HG03378 (cell line): ENCODE measurements around the gene ZNRF1.
A peak's percentile ranks its signal among the peaks of the same experiment; 100 is the strongest.
"Not testable (repeated sequence)": the region's sequence is repeated elsewhere in the genome, so short reads cannot be mapped to it uniquely, and the experiment has no call there.

ENCODE experiments used
- ATAC-seq: cut with Tn5 transposase; IDR thresholded peaks from one replicate; pipeline ENCODE4 v1.9.1; 2021; ENCODE audit warnings: mild to moderate bottlenecking, moderate library complexity; ENCODE audit not compliant: unreplicated experiment

ZNRF1 gene

DNA sequence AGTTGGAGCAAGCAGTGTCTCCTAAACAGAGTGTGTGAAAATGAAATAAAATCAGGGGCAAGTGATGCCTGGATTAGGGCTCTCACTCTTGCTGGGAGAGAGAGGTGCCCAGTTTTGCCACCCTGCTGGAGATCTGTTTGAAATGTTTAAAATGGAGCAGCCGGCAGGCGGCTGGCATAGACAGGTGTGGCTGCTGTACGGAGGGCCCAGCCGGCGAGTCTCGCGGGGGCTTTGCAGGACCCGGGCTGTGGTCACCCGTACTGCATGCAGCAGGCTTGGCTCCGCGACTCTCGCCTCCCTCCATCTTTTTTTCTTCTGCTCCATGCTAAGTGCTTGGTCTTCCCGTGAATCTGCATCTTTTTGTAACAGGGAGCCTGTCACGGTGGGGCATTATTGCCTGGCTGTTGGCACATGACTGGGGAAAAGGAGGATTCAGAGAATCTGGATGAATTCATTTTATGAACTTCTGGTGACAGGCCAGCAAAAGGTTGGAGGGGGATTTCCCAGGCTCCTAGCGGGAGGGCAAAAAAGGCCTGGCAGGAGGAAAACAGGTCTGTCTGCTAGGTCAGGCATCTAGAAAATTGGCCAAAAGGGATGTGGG lies 1.8 kb downstream of the ZNRF1 start:
- ATAC-seq, result no peak

DNA sequence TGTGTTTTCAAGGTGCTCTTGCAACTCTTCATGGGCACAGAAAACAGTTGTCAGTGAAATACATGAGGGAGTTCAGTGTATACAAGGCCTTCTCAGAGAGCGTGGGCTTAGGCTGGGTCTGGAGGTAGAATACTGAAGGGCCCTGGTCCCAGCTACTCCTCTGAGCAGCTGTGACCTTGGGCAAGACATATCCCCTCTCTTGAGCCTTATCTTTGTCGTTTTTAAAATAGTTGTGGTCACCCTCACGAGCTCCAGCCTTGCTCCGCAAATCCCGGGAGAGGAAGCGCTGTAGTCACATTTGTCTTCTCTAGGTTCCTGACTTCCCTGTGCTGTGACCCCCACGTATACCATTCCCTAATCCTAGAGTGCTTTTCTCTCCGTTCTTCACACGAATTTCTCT lies 3.6 kb downstream of the ZNRF1 start:
- no peak for ATAC-seq

DNA sequence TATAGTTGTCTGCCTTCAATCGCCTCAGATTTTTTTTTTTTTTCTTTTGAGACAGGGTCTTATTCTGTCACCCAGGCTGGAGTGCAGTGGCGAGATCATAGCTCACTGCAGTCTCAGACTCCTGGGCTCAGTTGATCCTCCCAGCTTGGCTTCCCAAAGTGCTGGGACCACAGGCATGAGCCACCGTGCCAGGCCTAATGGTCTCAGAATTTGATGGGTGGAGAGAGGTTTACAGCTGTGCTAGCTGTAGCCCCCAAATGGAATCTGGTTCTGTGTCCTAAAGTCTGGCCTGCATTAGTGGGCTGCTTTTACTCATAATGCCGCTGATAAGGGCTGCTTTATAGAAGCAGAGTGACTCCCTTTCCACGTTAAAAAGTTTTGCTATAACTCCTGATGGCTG lies 5.1 kb downstream of the ZNRF1 start:
- no peak for ATAC-seq

DNA sequence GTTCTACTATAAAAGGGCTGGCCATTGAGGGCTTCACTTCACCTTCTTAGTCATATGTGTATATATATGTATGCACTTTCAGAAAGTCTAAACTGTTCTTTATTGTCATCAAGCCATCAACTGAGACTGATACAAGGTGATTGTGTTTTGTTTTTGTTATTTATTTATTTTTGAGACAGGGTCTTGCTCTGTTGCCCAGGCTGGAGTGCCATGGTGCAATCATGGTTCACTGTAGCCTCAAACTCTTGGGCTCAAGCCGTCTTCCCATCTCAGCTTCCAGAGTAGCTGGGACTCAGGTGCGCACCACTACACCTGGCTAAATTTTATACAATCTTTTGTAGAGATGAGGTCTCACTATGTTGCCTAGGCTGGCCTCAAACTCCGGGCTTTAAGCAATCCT lies 5.6 kb downstream of the ZNRF1 start:
- no peak for ATAC-seq

DNA sequence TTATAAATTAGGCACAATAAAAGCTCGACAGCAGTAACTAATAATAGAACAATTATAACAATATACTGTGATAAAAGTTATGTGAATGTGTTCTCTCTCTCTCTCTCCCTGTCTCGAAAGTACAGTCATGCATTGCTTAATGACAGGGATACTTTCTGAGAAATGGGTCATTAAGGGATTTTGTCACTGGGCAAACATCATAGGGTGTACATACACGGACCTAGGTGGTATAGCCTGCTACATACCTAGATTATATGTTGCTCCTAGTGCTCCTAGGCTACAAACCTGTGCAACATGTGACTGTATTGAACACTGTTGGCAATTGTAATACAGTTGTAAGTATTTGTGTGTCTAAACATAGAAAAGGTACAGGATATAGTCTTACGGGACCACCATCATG lies 6.9 kb downstream of the ZNRF1 start:
- ATAC-seq, result no peak

DNA sequence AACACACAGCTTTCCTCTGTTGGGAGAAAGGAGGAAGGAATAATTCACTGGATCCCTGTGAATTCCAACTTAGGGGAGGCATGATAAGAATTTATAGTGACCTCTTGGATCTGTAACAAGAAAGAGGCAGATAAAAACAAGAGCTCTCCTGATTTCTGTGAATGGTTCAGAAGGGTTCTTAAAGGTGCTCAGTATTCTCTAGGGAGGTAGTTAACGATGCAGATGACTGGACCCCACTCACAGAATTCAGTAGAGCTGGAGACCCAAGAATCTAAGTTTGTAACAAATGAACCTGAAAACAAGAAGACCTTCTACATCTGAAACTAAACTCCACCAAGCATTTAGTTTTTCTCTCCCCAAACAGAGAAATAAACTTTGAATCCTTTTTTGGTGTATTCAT lies 8.6 kb downstream of the ZNRF1 start:
- no peak for ATAC-seq

DNA sequence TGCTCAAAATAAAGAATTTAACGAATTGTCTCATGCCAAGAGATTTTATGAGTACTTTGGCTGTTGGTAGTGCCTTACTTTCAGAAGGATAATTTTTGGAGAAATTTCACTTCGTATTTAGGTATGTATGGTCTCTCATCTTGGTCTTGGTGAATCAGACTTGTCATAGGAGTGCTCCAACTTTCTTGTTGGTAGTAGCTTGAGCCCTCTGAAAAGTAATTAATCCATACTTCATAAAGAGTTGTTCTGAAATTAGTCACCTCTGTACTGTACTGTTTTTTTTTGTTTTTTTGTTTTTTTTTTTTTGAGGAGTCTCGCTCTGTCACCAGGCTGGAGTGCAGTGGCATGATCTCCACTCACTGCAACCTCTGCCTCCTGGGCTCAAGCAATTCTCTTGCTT lies 11.6 kb downstream of the ZNRF1 start:
- no peak for ATAC-seq

DNA sequence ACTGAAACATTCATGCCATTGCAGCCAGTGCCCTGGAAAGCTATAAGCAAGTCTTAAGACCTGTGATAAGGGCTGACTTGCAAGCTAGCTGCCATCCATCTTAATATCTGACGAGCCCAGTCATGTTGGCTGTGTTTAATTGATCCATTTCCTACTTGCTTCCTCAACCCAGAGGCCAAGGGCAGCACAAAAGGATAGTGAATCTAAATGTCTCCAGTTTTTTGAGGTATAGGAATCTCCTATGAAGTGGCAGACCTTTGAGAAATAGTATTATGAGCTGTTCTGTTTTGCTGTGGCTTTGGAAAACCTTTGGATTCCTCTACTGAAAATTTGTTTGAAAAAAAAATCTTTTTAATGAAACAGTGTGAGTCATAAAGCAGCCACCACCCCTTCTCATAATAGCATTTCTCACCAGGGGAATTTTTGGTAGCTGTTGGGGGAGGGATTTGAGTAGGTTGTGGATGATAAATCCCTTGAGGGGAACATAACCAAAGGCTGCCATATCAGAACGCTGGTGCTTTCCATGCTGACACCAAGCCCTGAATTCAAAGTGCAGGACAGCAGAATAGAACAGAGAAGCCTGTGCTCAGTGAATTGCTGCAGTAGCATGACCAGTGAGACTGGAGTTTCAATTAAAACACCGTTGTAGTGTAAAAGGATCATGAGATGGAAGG lies 12.9 kb downstream of the ZNRF1 start:
- peak; percentile 74 for ATAC-seq

DNA sequence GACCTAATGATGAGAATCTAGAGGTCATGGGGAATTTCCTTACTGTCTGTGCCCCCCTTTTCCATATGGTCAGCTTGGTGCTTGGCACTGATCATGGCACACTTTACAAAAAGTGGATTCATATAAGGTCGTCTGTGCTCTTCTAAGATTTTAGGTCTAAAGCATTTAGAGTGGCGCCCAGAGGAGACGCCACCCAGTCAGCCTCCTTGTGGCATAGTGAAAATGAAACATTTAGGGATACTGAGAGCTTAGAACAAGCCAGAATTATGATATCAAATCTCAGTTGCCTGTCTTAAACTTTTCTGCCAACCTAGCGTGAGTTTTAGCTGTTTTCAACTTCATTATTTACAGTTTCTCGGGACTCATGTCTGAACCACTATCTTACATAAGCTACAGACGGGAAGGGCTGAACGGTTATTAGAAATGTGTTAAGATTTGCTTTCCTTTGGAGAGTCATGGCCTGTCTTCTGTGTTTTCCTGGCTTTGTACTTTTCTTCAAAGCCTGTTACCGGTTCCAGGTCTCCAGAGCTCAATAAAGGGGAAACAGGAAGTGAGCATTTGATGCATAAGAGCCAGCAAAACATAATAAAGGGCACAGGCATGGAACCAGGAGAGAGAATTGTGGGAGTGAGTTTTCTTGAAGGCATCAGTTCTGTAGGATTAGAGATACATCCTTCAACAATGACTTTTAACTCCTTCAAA lies 13.7 kb downstream of the ZNRF1 start:
- no peak for ATAC-seq

DNA sequence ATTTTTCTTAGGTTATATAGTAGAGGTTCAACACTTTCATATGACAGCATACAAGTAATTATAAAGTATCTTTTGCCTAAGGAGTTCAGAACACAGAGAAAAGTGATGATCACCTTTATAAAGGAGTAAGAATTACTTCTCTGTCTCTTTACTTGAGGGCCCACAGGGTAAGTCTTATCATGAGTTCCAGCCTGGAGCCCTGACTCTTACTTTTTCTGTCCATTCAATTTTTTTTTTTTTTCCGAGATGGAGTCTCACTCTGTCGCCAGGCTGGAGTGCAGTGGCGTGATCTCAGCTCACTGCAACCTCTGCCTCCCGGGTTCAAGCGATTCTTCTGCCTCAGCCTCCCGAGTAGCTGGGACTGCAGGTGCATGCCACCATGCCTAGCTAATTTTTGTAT lies 14.3 kb downstream of the ZNRF1 start:
- ATAC-seq, result not testable (repeated sequence)

DNA sequence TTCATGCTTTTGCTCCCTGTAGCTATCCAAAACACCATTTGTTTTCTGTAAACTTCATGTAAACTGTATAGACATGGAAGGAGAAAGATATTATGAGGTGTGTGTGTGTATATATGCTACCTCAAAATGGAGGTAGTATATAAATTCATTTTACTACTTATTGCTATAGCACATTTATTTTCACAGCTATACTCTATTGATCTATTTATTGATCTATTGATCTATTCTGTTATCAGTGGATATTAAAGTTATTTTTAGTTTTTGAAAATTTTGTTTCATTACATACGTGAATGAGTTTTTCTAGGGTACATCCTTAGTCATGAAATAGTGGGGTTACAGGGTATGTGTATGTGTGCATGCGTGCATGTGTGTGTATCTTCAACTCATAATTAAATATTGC lies 15.5 kb downstream of the ZNRF1 start:
- no peak for ATAC-seq

DNA sequence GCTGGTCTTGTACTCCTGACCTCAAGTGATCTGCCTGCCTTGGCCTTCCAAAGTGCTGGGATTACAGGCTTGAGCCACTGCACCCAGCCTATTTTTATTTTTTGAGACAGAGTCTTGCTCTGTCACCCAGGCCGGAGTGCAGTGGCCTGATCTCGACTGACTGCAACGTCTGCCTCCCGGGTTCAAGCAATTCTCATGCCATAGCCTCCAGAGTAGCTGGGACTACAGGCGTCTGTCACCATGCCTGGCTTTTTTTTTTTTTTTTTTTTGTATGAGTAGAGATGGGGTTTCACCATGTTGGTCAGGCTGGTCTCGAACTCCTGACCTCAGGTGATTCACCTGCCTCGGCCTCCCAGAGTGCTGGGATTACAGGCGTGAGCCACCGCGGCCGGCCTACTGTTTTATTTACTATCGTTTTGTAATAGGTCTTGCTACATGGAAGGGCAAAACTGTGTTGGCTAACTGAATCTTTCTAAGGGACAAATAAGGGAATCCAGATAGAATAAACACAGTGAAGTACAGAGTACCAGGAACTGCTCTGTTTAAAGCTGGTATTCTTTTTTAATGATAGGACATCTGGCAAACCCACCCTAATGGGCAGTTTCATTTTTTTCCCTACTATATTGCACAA lies 17.7 kb downstream of the ZNRF1 start:
- not testable (repeated sequence) for ATAC-seq

DNA sequence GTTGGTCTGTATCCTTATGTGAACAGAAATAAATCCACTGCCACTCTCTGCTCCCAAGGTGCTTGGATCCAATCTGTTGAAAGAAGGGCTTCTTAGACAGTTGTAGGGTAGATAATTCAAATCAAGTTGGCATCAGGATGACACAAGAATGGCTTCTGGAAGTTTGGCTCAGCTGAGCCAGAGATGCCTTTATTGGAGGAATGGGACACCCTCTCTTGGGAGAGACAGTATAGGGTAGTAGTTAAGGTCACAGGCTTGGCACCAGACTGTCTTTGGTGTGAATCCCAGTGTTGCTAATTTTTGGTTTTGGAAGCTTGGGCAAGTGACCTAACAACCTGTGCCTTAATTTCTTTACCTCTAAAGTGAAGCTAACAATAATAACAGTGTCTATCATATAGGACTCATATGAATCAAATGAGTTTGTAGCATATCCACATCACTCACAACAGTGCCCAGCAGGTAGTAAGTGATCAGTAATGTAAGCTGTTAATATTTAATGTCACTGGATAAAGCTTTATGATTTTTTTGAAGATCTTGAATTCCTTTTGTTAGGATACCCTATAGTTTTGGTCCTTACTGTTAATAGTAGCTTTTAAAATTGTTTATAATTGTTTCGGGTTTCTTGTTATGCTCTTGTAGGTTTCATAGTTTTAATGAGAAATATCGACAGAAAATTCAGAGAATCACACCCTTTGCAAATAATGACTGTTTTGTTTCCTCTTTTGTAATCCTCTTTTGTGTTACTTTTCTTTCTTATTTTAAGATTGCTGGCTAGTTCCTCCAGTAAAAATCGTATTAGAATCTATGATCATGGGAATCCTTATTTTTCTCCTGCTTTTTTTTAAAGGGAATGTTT lies 19.1 kb downstream of the ZNRF1 start:
- no peak for ATAC-seq

DNA sequence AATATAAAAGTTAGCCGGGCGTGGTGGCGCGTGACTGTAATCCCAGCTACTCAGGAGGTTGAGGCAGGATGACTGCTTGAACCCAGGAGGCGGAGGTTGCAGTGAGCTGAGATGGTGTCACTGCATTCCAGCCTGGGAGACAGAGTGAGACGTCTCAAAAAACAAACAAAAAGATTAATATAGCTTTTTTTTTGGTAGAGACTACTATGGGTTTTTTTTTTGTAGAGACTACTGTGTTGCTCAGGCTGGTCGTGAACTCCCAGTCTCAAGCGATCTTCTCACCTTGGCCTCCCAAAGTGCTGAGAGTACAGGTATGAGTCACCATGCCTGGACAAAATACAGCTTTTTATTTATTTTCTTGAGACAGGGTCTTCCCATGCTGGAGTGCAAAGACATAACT lies 20.2 kb downstream of the ZNRF1 start:
- no peak for ATAC-seq

DNA sequence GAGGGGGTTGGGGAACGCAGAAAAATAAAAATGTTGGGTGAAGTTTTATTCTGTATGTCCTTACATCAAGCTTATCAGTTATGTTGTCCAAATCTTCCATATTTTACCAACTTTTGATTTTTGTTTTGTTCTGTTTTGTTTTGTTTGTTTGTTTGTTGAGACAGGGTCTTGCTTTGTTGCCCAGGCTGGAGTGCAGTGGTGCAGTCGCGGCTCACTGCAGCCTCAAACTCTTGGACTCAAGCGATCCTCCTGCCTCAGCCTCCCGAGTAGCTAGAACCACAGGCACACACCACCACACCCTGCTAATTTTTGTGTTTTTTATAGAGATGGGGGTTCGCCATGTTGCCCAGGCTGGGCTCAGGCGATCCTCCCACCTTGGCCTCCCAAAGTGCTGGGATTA lies 20.8 kb downstream of the ZNRF1 start:
- no peak for ATAC-seq

DNA sequence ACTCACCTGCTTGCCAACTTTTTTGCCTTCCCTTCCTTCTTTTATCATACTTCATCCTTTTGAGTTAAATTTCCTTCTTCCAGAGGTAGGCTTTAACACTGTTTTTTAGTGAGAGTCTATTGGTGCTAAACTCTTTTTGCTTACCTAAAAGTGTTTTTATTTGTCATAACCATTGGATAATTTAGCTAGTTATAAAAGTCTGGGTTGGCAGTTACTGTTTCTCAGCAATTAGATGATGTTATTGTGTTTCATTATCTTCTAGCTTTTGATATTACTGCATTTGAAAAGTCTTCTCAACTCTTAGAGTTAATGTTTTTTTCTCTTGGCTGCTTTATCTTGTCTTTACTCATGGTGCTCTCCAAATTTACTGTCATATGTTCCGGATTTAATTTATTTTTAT lies 22.6 kb downstream of the ZNRF1 start:
- no peak for ATAC-seq

DNA sequence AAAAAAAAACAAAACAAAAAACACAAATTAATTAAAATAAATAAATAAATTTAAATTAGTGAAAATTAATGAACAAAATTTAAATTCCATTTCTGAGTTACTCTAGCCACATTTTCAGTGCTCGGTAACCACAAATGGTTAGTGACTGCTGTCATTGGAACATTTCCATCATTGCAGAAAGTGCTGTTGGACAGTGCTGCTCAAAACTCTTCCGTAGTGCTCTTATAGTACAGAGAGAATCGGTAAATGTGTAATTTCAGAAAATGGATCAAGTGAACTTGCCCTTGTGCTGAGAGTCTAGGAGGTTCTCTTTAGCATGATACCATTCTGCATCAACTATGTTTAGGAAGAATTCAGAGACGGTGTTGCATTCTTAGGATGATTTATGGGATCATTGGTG lies 23.7 kb downstream of the ZNRF1 start:
- no peak for ATAC-seq

DNA sequence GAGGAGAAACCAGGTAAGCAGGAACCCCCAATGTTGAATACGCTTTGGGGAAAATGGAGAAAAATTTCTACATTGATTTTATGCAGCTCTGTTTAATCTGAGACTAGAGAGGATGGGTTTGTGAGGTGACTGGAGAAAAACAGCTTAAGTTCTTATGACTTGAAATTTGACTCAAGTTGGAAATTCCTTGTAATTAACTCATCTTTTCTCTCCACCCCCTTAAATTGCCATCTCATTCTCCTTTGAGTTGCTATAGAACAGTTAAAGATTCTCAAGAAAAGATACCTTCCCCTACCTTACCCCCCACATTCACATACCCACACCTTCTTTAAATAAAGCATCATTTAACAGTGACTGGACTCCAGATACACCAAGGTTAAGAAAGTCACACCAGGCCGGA lies 24.2 kb downstream of the ZNRF1 start:
- no peak for ATAC-seq

DNA sequence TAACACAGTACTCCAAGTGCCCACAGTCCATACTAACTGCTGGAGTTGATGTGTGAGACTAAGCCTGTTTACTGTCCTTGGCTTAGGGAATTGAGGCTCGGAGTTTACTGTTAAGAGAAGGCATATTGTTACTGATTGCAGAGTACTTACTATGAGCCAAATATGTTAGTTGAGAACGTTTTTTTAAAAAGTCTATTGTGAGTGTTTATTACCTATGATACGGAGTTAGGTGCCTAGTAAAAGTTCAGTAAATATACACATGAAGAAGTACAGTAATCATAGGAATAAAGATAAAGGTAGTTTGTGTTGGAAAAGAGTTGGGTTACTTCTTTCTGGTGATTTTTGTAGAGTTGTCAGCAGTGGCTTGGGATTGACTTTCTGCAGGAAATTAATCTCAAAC lies 25.4 kb downstream of the ZNRF1 start:
- ATAC-seq, result no peak

DNA sequence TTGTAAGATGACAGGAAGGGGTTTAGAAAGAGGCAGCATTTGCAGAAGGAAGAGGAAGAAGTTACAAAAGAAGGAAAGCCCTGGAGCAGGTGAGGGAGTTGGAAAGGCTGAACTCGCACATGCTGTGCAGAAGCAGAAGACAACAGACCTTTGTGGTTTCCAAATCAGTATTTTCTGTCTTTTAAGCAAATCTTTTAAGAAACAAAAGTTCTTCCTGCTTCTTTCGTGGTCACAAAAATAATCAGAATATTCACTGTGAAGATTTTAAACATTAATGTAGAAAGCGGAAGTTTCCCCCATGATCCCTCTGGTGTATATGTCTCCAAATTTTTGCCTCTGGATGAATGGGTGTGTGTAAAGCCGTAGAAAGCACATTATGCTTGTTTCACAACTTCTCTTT lies 25.8 kb downstream of the ZNRF1 start:
- no peak for ATAC-seq

DNA sequence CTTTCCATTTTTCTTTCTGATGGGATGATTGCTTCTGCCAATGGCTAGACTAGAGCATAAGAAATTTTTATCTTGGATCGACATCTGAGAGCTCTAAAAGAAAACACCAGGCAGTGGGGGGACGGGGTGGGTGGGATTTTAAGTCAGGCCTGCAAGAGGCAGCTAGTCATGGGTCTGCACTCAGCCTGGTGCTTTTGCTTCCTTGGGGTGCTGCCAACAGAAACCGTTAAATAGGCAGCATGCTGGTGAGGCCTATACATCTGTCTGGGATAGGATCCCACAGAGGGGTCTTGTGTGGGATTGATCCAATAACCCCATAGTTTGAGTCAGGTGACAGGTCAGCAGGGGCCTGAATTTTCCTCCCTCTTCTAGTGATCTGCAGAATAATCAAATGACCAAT lies 26.9 kb downstream of the ZNRF1 start:
- no peak for ATAC-seq
